ENCODE measurements around the gene MACF1. TPM values are rescaled to one million over a fixed set of nuclear protein-coding genes. Genes with fewer than 3 reads are reported as not detected.

MACF1 gene
- total RNA-seq, 1 experiment from 2014 or later: 265 TPM

DNA sequence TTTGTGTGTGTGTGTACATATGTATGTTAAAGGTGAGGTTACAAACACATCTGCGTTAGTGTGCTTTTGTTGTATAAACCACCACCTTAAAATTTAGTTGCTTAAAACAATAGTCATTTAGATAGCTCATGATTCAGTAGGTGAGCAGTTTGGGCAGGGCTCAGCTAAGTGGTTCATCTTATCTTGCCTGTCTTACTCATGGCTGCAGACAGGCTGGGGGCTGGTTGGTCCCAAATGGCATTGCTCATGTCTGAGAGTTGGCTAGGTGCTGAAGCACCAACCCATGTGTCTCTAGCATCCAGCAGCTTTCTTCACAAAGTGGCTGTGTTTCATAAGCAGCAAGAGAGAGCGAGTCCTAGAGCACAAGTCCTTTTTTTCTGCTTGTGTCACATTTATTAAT lies 91.4 kb downstream of the MACF1 start:
- Histone ChIP-seq H3K27ac (ENCODE audit: low read depth, low read length, poor library complexity, severe bottlenecking) (no peak overlapping the region), H3K36me3 (ENCODE audit: insufficient read depth, low read length, poor library complexity, severe bottlenecking) (peaks cover 31% of the 10 kb centered on the region), H3K27me3 (replicated peaks; ENCODE audit: insufficient read depth, low read depth, low read length, poor library complexity) (no peaks in the 10 kb centered on the region), H3K4me1 (ENCODE audit: insufficient read depth, low read length, poor library complexity, severe bottlenecking) (peaks cover 44% of the 10 kb centered on the region), H3K4me3 (ENCODE audit: low read depth, low read length, poor library complexity, severe bottlenecking) (no peak overlapping the region), H3K9me3 (ENCODE audit: low read depth, low read length, poor library complexity, severe bottlenecking) (no peaks in the 10 kb centered on the region)
- intact Hi-C loops (cut with micrococcal nuclease; ENCODE audit: unreplicated experiment): no loop called here
- BruUV-seq (replicated peaks): no TSS peak
- TF ChIP-seq, protein P1, sequence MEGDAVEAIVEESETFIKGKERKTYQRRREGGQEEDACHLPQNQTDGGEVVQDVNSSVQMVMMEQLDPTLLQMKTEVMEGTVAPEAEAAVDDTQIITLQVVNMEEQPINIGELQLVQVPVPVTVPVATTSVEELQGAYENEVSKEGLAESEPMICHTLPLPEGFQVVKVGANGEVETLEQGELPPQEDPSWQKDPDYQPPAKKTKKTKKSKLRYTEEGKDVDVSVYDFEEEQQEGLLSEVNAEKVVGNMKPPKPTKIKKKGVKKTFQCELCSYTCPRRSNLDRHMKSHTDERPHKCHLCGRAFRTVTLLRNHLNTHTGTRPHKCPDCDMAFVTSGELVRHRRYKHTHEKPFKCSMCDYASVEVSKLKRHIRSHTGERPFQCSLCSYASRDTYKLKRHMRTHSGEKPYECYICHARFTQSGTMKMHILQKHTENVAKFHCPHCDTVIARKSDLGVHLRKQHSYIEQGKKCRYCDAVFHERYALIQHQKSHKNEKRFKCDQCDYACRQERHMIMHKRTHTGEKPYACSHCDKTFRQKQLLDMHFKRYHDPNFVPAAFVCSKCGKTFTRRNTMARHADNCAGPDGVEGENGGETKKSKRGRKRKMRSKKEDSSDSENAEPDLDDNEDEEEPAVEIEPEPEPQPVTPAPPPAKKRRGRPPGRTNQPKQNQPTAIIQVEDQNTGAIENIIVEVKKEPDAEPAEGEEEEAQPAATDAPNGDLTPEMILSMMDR (conservative IDR thresholded peaks at IDR 0.05; ENCODE audit: low read depth, low read length): no peak
- TF ChIP-seq EZH2 (IDR thresholded peaks at IDR 0.05; ENCODE audit: borderline replicate concordance, low read depth, low read length, poor library complexity, severe bottlenecking): no peak
- DNase-seq (ENCODE audit: low spot score): no peak
- ChIA-PET POLR2A (ENCODE audit: low non-redundant PET) (no interaction called here), CTCF (no interaction called here)

DNA sequence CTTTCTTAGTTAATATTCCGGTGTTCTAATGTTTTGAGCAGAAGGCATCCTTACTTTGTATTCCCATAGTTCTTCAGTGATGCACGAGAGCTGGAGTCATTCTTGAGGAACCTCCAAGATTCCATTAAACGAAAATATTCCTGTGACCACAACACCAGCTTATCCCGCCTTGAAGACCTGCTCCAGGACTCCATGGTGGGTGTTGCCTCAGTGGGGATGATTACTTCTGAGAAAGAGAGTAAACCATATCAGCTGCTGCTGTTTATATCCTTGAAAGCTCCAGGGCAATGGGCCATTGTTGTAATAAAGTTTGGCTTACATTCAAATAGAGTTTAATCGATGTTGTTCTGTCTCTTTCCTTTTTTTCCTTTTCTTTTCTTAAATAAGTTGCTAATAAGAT lies 93.1 kb downstream of the MACF1 start:
- BruUV-seq (replicated peaks): no TSS peak
- peaks cover 35% of the 10 kb centered on the region for H3K36me3 ChIP-seq (ENCODE audit: insufficient read depth, low read length, poor library complexity, severe bottlenecking)
- no peaks in the 10 kb centered on the region for H3K9me3 ChIP-seq (ENCODE audit: low read depth, low read length, poor library complexity, severe bottlenecking)
- ChIA-PET CTCF (no interaction called here), POLR2A (ENCODE audit: low non-redundant PET) (no interaction called here)
- DNase-seq (ENCODE audit: low spot score): no peak
- H3K27ac ChIP-seq (ENCODE audit: low read depth, low read length, poor library complexity, severe bottlenecking): no peak overlapping the region
- no peak overlapping the region for H3K4me3 ChIP-seq (ENCODE audit: low read depth, low read length, poor library complexity, severe bottlenecking)
- TF ChIP-seq, protein P1 (conservative IDR thresholded peaks at IDR 0.05; ENCODE audit: low read depth, low read length): no peak
- no peak for TF ChIP-seq EZH2 (IDR thresholded peaks at IDR 0.05; ENCODE audit: borderline replicate concordance, low read depth, low read length, poor library complexity, severe bottlenecking)
- no peaks in the 10 kb centered on the region for H3K27me3 ChIP-seq (replicated peaks; ENCODE audit: insufficient read depth, low read depth, low read length, poor library complexity)
- H3K4me1 ChIP-seq (ENCODE audit: insufficient read depth, low read length, poor library complexity, severe bottlenecking): peaks cover 28% of the 10 kb centered on the region
- intact Hi-C loops (cut with micrococcal nuclease; ENCODE audit: unreplicated experiment): no loop called here

DNA sequence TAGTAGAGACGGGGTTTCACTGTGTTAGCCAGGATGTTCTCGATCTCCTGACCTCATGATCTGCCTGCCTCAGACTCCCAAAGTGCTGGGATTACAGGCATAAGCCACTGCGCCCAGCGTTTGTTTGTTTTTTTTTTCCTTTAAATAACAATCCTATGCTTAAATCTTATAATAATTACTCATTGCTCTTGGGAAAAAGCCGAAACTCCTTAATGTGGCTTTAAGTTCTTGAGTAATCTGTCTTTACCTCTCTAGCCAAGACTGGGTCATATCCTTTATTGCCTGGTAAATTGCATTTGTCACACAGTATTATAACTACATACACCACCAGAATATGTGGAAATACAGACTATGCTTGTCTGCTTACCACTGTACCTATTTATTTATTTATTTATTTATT lies 97.1 kb downstream of the MACF1 start:
- Histone ChIP-seq H3K9me3 (ENCODE audit: low read depth, low read length, poor library complexity, severe bottlenecking) (no peaks in the 10 kb centered on the region), H3K4me3 (ENCODE audit: low read depth, low read length, poor library complexity, severe bottlenecking) (no peak overlapping the region), H3K36me3 (ENCODE audit: insufficient read depth, low read length, poor library complexity, severe bottlenecking) (peaks cover 29% of the 10 kb centered on the region), H3K4me1 (ENCODE audit: insufficient read depth, low read length, poor library complexity, severe bottlenecking) (no peaks in the 10 kb centered on the region), H3K27me3 (replicated peaks; ENCODE audit: insufficient read depth, low read depth, low read length, poor library complexity) (no peaks in the 10 kb centered on the region), H3K27ac (ENCODE audit: low read depth, low read length, poor library complexity, severe bottlenecking) (no peak overlapping the region)
- intact Hi-C loops (cut with micrococcal nuclease; ENCODE audit: unreplicated experiment): no loop called here
- CTCF ChIA-PET: no interaction called here
- BruUV-seq (replicated peaks): no TSS peak
- POLR2A ChIA-PET (ENCODE audit: low non-redundant PET): no interaction called here
- TF ChIP-seq EZH2 (IDR thresholded peaks at IDR 0.05; ENCODE audit: borderline replicate concordance, low read depth, low read length, poor library complexity, severe bottlenecking): no peak
- TF ChIP-seq, protein P1 (conservative IDR thresholded peaks at IDR 0.05; ENCODE audit: low read depth, low read length): no peak
- DNase-seq (ENCODE audit: low spot score): no peak

All from A673 (cell line).